ENCODE data around the gene ARNT2.
"Not testable (repeated sequence)": the region's sequence is repeated elsewhere in the genome, so short reads cannot be mapped to it uniquely, and the experiment has no call there.

The ARNT2 gene

DNA sequence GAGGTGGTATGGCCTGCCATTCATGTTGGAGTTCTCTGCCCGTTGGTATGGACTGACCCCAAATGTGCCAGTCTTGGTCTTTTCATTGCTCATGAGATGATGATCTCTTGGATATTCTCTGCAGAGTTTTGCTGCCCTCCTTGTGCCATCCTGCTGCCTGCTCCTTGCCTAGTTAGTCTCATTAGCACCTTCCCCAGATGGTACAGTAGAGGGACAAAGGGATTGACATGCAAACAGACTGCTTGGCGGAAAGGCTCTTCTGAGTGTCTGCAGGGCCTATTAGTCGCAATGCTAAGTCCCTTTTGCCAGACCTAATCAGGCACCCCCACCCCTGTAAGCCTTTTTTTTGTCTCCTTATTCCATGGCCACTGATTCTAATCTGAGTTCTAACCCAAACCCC is 90.6 kb downstream of the ARNT2 start:
- no peak for DNase-seq

DNA sequence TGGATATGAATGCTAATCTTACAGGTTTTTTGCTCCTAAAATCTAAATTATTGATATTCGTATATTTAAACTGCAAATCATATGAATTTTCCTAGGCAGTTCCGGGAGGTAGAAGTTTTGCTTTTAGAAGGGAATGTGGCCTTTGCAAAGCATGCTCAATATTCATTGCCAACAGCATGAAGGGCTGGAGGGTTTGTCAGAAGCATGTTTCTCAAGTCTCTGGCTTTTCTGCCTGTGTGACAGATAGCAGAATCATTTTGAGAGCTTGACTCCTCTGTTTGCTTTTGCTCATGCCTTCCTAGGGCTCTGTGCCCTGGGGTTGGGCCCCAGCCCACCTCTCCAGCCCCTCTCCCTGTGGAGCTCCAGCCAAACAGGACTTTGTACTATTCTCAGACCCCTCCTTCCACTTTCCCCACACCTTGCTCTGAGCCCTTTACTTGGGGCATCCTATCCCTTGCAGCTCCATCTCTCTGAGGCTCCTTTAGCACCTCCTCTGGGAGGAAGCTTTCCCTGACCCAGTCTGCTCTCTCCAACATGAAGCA is 91.3 kb downstream of the ARNT2 start:
- no peak for DNase-seq

DNA sequence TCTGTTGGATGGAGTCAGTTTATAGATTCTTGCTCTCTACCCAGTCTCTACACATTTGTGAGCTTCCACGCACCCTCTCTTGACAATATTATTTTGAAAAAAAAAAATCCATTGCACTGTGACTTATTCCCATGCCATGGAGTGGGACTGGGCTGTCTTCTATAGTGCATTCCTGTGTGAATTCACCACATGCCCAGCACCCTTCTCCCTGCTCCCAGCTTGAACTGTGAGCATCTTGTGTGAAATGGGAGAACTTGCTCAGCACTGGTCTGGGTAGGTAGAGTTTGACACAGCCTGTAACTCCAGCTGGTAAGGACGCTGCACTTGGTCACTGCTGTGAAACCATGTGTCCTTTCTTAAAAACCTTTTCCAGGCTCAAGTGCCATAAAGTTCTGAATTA is 91.9 kb downstream of the ARNT2 start:
- DNase-seq, result no peak

DNA sequence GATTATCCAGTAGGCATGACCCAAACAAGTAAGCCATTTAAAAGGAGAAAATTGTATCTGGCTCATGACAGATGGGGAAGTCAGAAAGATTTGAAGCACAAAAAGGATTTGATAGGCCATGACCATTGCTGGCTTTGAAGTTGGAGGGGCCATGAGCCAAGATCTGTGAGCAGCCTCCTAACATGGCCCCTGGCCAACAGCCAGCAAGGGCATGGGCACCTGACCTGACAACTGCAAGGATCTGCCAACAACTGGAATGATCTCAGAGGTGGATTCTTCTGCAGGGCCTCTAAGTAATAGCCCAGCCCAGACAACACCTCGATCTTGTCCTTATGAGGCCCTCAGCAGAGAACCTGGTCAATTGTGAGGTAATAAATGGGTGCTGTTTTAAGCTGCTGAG is 93.0 kb downstream of the ARNT2 start:
- no peak for DNase-seq

DNA sequence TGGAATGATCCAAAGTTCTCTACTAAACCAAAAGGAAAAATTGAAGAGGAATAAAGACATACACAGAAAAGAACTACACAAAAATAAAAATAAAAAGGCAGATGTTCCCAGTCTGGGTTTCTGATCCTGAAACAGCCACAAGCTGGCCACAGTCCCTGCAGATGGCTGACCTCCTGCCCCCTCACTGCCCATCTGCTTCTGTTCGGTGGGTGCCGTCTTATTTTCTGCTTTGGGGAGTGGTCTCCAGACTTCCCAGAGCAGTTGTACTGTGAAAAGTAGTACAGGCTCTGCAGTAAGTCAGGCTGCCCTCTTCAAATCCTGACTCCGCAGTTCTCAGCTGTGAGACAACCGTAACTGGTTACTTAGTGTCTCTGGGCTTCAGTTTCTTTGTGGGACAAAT is 94.5 kb downstream of the ARNT2 start:
- DNase-seq, result no peak

DNA sequence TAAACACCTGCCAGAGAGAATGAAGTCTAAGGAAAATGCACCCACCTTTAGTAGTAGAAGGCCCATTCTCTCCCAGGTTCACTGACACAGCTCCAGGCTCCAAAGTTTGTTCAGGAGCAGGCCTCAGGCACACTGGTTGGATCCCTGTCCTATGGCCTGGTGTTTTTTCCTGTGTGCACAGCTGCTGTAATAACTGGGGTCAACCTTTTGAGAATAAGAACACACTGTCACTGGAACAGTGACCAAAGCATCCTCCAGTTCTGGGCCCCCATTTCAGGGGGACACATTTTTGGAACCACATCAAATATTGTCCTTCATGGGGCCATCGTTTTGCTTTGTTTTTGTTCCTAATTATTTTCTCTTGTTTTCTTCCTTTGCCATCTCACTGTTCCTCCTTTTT is 95.8 kb downstream of the ARNT2 start:
- DNase-seq, result no peak

DNA sequence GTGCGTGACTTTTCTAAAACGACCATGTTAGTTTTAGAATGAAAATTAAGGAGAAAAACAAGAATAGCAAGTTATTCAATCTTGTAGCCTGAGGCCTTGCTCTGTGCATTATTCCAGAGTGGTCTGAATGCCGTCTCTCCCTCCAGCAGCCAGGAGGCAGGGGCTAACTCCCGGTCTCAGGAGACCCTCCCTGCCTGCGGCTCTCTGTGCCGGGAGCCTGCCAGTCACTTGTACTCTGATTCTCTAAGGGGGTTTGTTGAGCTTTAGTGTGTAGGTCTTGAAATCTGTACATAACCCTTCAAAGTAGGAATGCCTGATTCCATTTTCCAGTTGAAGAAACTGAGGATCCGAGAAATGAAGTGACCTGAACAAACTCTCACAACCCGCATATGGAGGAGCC is 97.3 kb downstream of the ARNT2 start:
- no peak for DNase-seq

DNA sequence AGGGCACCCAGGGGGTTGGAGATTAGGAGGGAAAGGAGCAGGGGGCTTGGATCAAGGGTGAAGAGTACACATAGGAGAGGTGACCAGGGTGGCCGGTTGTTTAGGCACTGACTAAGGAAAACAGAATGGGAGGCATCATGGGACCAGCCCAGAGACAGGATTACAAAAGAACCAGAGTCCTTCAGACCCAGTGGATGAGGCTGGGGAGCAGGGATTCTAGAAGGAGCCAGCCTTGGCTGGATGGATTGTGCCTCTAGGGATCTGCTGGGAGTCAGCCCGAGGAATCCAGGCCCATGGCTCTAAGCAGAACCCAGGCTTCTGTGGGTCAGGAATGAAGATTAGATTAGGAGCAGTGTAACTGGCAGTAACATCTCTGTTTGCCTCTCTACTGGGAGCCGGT is 98.6 kb downstream of the ARNT2 start:
- no peak for DNase-seq

DNA sequence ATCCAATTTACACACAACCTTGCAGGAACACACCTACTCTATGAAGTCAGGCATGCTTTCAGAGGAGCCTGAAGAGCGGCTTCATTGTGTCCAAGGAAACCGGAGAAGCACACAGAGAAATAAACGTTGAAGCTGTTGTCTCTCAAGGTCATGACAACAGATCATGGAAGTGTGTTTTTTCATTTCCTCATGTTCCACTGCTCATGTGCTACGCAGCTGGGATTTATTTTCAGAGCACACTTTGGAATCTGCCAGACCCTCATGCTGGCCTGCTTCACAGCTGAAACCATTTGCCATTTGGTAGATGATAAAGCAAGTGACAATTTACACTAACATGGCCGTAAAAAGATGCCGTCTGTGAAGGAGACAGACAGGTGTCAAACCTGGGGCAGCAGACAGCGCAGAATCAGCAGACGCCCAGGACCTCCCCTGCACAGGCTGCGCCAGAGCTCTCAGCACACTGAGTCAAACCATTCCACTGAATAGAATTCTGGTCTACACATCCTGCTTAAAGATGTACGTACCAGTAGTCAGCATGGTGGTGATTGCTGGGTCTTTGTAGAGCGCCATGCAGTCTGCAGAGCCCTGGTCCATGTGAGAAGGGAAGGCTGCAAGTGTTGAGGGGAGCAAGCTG is 99.3 kb downstream of the ARNT2 start:
- DNase-seq, result no peak

DNA sequence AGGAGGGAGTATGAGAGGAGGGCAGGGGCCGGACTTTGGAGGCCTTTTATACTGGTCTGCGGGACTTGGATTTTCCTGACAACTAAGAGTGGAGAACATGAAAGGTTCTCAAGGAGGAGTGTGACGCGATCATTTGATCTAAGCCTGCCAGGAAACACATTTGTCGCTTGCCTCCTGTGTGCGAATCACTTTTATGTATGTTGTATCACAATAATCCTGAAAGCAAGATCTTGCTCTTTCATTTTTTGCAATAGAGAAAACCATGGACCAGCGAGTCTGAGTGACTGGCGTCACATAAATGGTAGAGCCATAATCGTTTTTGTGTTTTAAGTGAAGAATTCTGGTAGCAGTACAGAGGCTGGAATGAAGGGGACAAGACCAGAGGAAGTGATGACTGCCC is 100.7 kb downstream of the ARNT2 start:
- DNase-seq, result no peak

DNA sequence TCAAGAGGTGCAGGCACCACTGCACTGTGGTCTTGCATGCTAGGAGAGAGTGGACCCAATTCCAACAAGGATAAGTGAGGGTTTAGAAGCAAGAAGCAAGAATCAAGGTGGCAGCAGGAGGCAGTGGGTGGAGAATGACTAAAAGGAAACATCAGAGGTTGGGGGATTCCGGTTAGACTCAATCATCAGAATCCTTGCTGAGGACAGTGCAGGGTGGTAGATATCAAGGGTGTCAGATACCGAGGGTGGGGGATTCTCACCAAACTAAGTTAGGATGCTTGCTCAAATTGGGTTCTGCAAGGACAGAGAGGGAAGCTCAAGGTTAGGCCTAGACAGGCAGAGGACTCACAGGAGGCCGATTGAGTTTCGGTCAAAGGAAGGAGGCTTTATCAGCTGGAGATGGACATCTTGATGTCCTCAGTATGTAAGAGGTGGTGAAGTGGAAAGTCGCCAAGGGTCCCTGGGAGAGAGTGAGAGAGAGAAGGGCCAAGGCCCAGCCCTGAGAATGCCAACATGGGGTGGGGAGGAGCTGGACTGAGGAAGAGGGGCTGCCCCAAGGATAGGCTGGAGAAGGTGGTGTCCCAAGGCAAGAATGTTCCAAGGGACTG is 102.2 kb downstream of the ARNT2 start:
- no peak for DNase-seq

DNA sequence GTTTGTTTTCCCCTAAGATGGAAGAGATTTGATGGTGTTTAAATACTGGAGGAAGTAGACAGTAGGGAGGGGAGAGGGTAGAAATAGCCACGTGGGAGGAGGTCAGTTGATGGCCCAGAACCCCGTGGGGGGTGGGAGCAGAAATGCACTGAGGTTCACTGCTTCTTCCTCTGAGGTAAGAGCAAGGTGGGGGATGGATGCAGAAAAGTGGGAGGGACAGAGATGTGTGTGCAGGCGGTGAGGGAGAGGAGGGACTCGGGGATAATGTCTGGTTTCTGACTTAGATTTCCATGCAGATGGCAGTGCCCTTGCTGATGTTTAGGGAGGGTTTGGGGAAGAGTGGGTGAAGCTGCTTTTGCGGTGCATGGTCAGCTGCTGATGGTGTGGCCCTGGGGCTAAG is 102.9 kb downstream of the ARNT2 start:
- DNase-seq, result no peak

DNA sequence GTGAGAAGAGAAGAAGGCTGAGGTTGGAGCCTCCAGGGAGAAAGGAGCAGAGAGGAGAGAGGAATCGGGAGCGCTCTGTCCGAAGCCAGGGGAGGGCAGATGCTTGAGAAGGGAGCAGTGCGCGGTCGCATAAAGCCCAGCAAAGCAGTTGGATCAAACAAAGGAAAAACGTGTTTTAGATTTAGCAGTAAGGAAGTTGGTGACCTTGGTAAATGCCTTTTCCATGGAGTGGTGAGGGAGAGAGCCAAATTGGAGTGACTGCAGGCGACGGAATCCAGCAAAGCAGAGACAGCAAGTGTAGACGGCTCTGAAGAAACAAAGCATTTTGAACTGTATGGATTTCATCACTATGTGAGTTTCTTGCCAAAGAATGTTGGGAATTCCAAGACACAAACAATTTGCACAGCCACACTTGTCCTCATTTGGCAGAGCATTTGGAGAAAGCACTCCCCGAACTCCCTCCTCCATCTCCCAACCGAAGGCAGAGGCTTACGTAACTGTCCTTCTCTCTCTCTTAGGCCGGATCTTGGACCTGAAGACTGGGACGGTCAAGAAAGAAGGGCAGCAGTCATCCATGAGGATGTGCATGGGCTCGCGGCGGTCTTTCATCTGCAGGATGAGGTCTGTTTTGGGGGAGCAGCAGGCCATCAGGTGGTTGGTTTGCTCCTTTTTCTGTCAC is 103.6 kb downstream of the ARNT2 start:
- no peak for DNase-seq

DNA sequence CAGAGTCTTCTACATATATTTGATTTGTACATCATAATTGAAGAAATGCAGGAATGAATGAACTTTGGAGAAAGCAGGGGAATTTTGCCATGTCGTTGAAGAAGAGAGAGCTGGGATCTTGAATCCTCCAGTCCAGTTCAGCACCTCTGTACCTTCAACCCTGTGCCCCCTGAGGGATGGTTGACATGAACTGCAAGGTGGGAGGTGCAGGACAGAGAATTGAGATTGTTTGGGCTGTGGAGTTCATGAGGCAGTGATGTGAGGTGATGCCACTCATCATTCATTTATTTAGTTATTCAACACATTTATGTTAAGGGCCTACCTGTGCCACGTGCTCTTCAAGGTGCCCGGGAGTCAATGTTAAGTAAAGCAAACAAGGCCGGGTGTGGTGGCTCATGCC is 104.6 kb downstream of the ARNT2 start:
- DNase-seq, result no peak

DNA sequence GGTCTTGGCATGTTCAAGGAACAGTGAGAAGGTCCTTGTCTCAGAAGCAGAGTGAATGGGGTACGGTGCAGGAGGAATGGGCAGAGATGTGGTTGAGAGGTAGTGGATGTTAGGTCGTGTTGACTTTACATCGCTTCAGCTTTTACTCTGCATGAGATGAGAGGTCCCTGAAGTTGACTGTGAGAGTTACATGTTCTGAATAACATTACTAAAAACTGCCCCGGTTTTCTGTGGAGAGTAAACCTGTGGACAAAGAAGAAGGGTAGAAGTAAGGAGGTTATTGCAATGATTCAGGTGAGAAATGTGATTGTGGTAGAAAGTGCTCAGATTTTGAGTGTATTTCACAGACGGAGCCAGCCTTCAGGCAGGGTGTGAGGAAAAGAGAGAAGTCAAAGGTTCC is 105.6 kb downstream of the ARNT2 start:
- no peak for DNase-seq

DNA sequence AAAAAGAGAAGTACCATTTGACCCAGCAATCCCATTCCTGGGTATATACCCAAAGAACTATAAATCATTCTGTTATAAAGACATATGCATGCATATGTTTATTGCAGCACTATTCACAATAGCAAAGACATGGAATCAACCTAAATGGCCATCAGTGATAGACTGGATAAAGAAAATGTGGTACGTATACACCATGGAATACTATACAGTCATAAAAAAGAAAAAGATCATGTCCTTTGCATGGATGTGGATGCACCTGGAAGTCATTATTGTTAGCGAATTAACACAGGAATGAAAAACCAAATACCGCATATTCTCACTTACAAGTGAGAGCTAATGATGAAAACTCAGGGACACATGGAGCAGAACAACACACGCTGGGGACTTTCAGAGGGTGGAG is 106.8 kb downstream of the ARNT2 start:
- not testable (repeated sequence) for DNase-seq

DNA sequence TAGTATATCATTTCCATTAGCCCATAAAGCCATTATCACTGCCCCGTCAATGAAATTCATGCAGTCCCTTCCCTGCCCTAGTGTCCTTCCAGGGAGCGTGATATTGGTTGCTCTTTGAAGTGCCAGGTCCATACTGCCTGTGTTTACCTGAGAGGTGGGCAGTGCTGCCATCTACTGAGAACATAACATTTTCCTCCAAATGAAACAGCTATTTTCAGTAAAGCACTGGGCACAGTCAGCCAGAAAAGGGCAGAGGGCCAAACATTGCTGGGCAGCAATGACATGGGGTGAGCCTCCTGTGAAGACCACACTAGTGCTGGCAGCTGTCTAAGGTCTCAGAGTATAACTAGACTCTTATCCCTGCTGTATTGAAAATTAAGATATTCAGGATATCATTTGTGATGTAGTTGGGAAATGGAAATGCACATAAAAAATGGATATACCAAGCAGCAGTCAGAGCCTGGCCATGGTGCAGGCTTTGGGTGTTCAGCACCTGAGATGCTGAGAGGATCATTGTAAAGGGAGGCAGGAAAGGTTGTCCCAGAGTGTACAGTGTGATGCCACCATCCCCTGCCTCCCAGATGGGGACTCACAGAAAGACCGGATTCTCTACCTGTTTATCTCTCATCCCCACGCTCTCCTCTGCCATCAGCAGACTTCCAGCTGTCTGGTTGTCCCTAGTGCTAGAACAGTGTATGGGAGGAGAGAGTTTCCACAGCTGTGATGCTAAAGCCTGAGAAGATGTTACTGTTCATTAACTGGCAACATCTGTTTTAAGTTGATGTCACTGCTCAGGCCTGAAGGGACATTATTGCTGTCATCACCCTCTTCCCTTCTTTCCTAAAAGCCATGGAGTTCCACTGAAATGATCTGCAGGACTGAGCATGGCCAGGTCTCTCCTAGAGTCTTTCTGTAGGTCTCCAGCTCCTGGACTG is 108.8 kb downstream of the ARNT2 start:
- no peak for DNase-seq

DNA sequence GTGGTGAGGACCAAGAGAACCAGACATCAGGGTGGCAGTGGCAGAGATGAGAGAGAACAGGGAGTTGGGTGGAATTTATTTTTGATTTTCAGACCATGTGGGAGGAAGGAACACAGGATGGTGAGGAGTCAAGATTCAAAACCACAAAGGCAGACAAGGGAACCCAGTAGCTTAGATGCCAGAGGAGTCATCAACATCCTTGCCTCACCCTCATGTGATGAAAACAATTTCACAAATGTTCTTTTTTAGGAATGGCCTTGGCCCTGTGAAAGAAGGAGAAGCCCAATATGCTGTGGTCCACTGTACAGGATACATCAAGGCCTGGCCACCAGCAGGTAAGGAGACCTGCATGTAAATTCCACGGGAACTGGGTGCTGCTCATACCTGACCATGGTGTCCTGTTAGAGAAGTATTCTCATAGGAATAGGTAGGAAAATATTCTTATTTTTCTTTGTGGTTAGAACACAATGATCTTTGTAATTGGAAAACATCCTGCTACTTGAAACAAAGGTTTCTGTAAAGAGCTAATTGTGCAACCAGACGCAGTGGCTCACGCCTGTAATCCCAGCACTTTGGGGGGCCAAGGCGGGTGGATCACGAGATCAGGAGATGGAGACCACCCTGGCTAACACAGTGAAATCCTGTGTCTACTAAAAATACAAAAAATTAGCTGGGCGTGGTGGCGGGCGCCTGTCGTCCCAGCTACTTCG is 110.0 kb downstream of the ARNT2 start:
- DNase-seq, result peak; percentile 73

DNA sequence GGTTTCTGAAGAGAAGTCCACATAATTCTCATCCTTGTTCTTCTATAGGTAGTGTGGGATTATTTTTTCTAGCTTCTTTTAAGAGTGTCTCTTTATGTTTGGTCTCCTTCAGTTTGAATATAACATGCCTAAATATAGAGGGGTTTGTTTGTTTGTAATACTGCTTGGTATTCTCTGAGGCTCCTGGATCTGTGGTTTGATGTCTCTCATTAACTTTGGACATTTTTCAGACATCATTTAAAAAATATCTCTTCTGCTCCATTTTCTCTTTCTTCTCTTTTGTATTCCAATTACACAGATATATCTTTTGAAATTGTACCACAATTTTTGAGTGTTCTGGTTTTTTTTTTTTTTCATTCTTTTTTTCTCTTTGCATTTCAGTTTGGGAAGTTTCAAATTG is 113.1 kb downstream of the ARNT2 start:
- DNase-seq, result no peak

DNA sequence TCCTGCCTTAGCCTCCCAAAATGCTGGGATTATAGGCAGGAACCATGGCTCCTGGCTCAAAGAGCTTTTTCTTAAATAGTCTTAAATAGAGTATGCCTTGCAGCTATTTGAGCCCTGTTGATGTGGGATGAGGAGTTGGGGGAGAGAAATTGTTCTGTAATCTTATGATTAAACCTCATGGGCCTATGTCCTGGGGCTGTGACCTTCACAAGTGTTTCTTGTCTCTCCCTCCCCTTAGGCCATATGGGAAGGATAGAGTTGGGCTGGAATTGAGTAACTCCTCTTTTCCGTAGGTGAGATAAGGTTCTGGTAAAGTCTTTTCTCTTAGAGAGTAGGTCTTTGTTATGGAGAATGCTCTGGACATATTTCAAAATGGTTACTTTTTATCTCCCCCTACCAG is 114.3 kb downstream of the ARNT2 start:
- DNase-seq, result no peak

DNA sequence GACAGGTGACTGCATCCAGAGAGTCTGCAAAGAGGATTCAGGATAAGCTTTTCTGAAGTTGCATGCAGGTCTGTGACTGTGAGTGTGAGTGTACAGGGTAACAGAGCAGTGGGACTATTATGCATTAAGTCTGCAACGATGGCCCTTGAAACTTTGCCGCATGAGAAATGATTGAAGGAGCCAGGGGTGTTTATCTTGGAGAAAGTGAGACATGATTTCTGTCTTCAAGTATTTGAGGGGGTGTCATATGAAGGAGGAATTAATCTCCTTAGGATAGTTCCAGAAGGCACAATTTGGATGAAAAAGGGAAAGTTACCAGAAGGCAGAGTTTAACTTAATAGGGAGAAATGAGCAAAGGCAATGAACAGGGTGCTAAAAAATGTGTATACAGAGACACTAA is 119.6 kb downstream of the ARNT2 start:
- no peak for DNase-seq

DNA sequence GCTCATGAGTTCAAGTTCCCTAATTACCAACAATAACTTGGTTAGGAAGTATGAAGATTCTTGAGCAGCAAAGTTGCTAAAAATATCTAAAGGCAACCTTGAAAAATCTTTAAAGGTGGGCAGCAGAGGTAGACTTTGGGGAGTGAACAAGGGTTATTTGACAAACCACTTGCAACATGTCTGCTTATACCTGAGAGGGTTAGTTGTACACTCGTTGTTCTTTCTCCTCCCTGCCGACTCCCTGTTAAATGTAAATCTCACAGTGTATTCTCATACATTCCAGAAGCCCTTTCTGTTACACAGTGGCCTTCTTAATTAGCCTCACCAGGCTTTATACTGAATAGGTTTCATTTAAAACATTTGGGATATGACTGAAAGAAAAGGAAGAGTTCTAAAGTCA is 121.7 kb downstream of the ARNT2 start:
- no peak for DNase-seq

Data from suppressor macrophage treated with lipopolysaccharide for 4 hours (primary cell).